ENCODE results near the gene SHISA5. TPM values are rescaled to one million over a fixed set of nuclear protein-coding genes. Genes with fewer than 3 reads are reported as not detected.
A peak's percentile ranks its signal among the peaks of the same experiment; 100 is the strongest.

The SHISA5 gene
- total RNA-seq, 3 donors from 2014 or later (not counting 1 experiment from before 2014, with no cell fraction given) = 211 to 237 (median 218) TPM

GRCh38 chr3:48425281-48425812 lies 78.6 kb downstream of the SHISA5 start:
- Histone ChIP-seq H3K36me3 (ENCODE audit: control insufficient read depth, insufficient read depth, low read length) (no peaks in the 10 kb centered on the region), H3K27me3 (ENCODE audit: control insufficient read depth, insufficient read depth, low read length) (no peaks in the 10 kb centered on the region), H3K9me3 (ENCODE audit: control insufficient read depth, insufficient read depth, low read length) (no peaks in the 10 kb centered on the region), H3K27ac (ENCODE audit: low read length) (no peak overlapping the region), H3K4me1 (ENCODE audit: control insufficient read depth, insufficient read depth, low read length) (peaks cover 11% of the 10 kb centered on the region), H3K4me3 (ENCODE audit: low read length) (no peak overlapping the region)
- no peaks in the 10 kb centered on the region for H3K36me3 Mint-ChIP-seq
- H3K27me3 Mint-ChIP-seq (ENCODE audit: low read depth in 2 of 2) = peaks cover 0 to 5% of the 10 kb centered on the region in 2 donors
- intact Hi-C loops (cut with micrococcal nuclease) = no loop called here
- H3K9me3 Mint-ChIP-seq = no peaks in the 10 kb centered on the region
- H3K4me3 Mint-ChIP-seq = no peak overlapping the region
- 90% methylated on average over 13 of the region's 13 CpGs for WGBS (ENCODE audit: insufficient coverage)
- ATAC-seq (no peak), DNase-seq (no peak)
- H3K27ac Mint-ChIP-seq = no peak overlapping the region
- TF ChIP-seq CTCF (IDR thresholded peaks at IDR 0.05) = no peak
- H3K4me1 Mint-ChIP-seq = peaks cover 0 to 22% of the 10 kb centered on the region in 2 donors

- no peak for ATAC-seq
Measured at GRCh38 chr3:48423883-48424695, 79.9 kb downstream of the SHISA5 start.

GRCh38 chr3:48423241-48423882 lies 80.6 kb downstream of the SHISA5 start:
- no peaks in the 10 kb centered on the region for H3K36me3 Mint-ChIP-seq
- no peak for TF ChIP-seq CTCF (IDR thresholded peaks at IDR 0.05)
- 92% methylated on average over 25 of the region's 25 CpGs for WGBS (ENCODE audit: insufficient coverage)
- Histone ChIP-seq H3K4me3 (ENCODE audit: low read length) (no peak overlapping the region), H3K9me3 (ENCODE audit: control insufficient read depth, insufficient read depth, low read length) (no peaks in the 10 kb centered on the region), H3K27ac (ENCODE audit: low read length) (no peak overlapping the region), H3K27me3 (ENCODE audit: control insufficient read depth, insufficient read depth, low read length) (no peaks in the 10 kb centered on the region), H3K36me3 (ENCODE audit: control insufficient read depth, insufficient read depth, low read length) (no peaks in the 10 kb centered on the region), H3K4me1 (ENCODE audit: control insufficient read depth, insufficient read depth, low read length) (no peaks in the 10 kb centered on the region)
- no peaks in the 10 kb centered on the region for H3K9me3 Mint-ChIP-seq
- no peak overlapping the region for H3K27ac Mint-ChIP-seq
- ATAC-seq (no peak), DNase-seq (no peak)
- intact Hi-C loops (cut with micrococcal nuclease) = no loop called here
- no peak overlapping the region for H3K4me3 Mint-ChIP-seq
- H3K4me1 Mint-ChIP-seq = peaks cover 0 to 15% of the 10 kb centered on the region in 2 donors
- peaks cover 0 to 5% of the 10 kb centered on the region in 2 donors for H3K27me3 Mint-ChIP-seq (ENCODE audit: low read depth in 2 of 2)

More at GRCh38 chr3:48423883-48424695, 79.9 kb downstream of the SHISA5 start:
- 93% methylated on average over 27 of the region's 27 CpGs for WGBS (ENCODE audit: insufficient coverage)
- no peak overlapping the region for H3K4me3 ChIP-seq (ENCODE audit: low read length)
- intact Hi-C loops (cut with micrococcal nuclease) = no loop called here
- no peaks in the 10 kb centered on the region for H3K36me3 ChIP-seq (ENCODE audit: control insufficient read depth, insufficient read depth, low read length)
- no peak overlapping the region for H3K4me3 Mint-ChIP-seq
- TF ChIP-seq CTCF (IDR thresholded peaks at IDR 0.05) = no peak
- no peak overlapping the region for H3K27ac ChIP-seq (ENCODE audit: low read length)
- H3K27me3 ChIP-seq (ENCODE audit: control insufficient read depth, insufficient read depth, low read length) = no peaks in the 10 kb centered on the region
- H3K36me3 Mint-ChIP-seq = no peaks in the 10 kb centered on the region
- H3K4me1 ChIP-seq (ENCODE audit: control insufficient read depth, insufficient read depth, low read length) = peaks cover 4% of the 10 kb centered on the region
- peaks cover 0 to 5% of the 10 kb centered on the region in 2 donors for H3K27me3 Mint-ChIP-seq (ENCODE audit: low read depth in 2 of 2)
- peaks cover 0 to 15% of the 10 kb centered on the region in 2 donors for H3K4me1 Mint-ChIP-seq
- peak overlapping the region in 1 of 2 donors; percentile 13 for H3K27ac Mint-ChIP-seq
- DNase-seq = no peak
- no peaks in the 10 kb centered on the region for H3K9me3 Mint-ChIP-seq
- H3K9me3 ChIP-seq (ENCODE audit: control insufficient read depth, insufficient read depth, low read length) = no peaks in the 10 kb centered on the region
